Keratinocyte (primary cell): Measurements from ENCODE around the gene LAYN. TPM values are rescaled to one million over a fixed set of nuclear protein-coding genes. Genes with fewer than 3 reads are reported as not detected.
A peak's percentile ranks its signal among the peaks of the same experiment; 100 is the strongest.

Experiments
- DNase-seq: peaks from one replicate; pipeline ENCODE4 v3.0.0-alpha.2; 2011; ENCODE audit warnings: low read depth, missing footprints, low spot score
- FAIRE-seq: peaks from 2 replicates; lab custom pipeline; 2011; peaks lifted over from hg19 to GRCh38; lab: Jason Lieb, UNC
- H2AFZ ChIP-seq: 2 replicates; pipeline ENCODE4 v1.6.0; 2012; ENCODE audit warnings: low read length, control low read depth, inconsistent platforms; ENCODE audit not compliant: control insufficient read depth
- H3K27ac ChIP-seq: 2 replicates; pipeline ENCODE4 v1.5.1; 2011; ENCODE audit warnings: low read length; ENCODE audit not compliant: control insufficient read depth, insufficient read depth
- H3K27me3 ChIP-seq: 3 replicates; pipeline ENCODE4 v1.6.0; 2011; ENCODE audit warnings: low read length; ENCODE audit not compliant: control insufficient read depth, insufficient read depth; ENCODE audit errors: extremely low read depth
- H3K36me3 ChIP-seq, 2 experiments: 2 replicates in 1 of 2; 3 replicates in 1 of 2; pipeline ENCODE4 v1.5.1; 2011; ENCODE audit warnings: low read length in 2 of 2, mild to moderate bottlenecking in 1 of 2; ENCODE audit not compliant: control insufficient read depth in 2 of 2, insufficient read depth in 2 of 2; ENCODE audit errors: extremely low read depth in 1 of 2
- H3K4me1 ChIP-seq: 3 replicates; pipeline ENCODE4 v1.5.1; 2011; ENCODE audit warnings: low read length; ENCODE audit not compliant: control insufficient read depth, insufficient read depth; ENCODE audit errors: extremely low read depth
- H3K4me2 ChIP-seq: 3 replicates; pipeline ENCODE4 v1.6.0; 2011; ENCODE audit warnings: low read depth, low read length; ENCODE audit not compliant: control insufficient read depth, insufficient read depth; ENCODE audit errors: extremely low read depth
- H3K4me3 ChIP-seq, 3 experiments: fragments of 200-600 bp in 1 of 3; sonication (generic) in 1 of 3; 2 replicates in 2 of 3; 3 replicates in 1 of 3; pipeline ENCODE4 v1.5.1; 2011 to 2016; ENCODE audit warnings: low read length in 3 of 3, mild to moderate bottlenecking in 3 of 3, control low read depth in 2 of 3, inconsistent platforms in 1 of 3, low read depth in 1 of 3, mixed read lengths in 1 of 3, mixed run types in 1 of 3, moderate library complexity in 1 of 3; ENCODE audit not compliant: control insufficient read depth in 2 of 3, insufficient read depth in 2 of 3; ENCODE audit errors: extremely low read depth in 1 of 3
- H3K79me2 ChIP-seq: 2 replicates; pipeline ENCODE4 v1.6.0; 2012; ENCODE audit warnings: low read length; ENCODE audit not compliant: control insufficient read depth, insufficient read depth
- H3K9ac ChIP-seq: 3 replicates; pipeline ENCODE4 v1.6.0; 2011; ENCODE audit warnings: low read length; ENCODE audit not compliant: control insufficient read depth, insufficient read depth; ENCODE audit errors: extremely low read depth
- H3K9me1 ChIP-seq: 3 replicates; pipeline ENCODE4 v1.6.0; 2011; ENCODE audit warnings: low read length; ENCODE audit not compliant: control insufficient read depth, insufficient read depth; ENCODE audit errors: extremely low read depth
- H3K9me3 ChIP-seq: 2 replicates; pipeline ENCODE4 v1.5.1; 2012; ENCODE audit warnings: low read depth, low read length; ENCODE audit not compliant: control insufficient read depth
- H4K20me1 ChIP-seq: 3 replicates; pipeline ENCODE4 v1.6.0; 2011; ENCODE audit warnings: low read length; ENCODE audit not compliant: control insufficient read depth, insufficient read depth; ENCODE audit errors: extremely low read depth
- EZH2 ChIP-seq: IDR thresholded peaks from one replicate; pipeline ENCODE4 v1.6.1; 2012; ENCODE audit warnings: inconsistent platforms, mild to moderate bottlenecking, low read length, moderate library complexity
- dilution Hi-C: fragments of 300-500 bp; cut with MboI; formaldehyde crosslinking; loops from one replicate; pipeline ENCODE4 v1.7.0; 2020; ENCODE audit warnings: low sequenced_read_pairs; ENCODE audit not compliant: extremely low pct_ligation_motif_present
- polyA plus RNA-seq, 5 experiments: library from polyadenylated mRNA; depleted of rRNA in 3 of 5; stranded (reverse) in 3 of 5; stranded (forward) in 1 of 5; unstranded in 1 of 5; fragments of >200 nt; gene quantifications; 1 replicate in 1 of 5; 2 replicates in 3 of 5; 3 replicates in 1 of 5; pipeline versions ENCODE4 v1.2.1 to v1.2.3, GENCODE V29; 2011 to 2012; ENCODE audit warnings: missing spikeins in 2 of 5, low read depth in 1 of 5, low replicate concordance in 1 of 5
- TF ChIP-seq, protein P1 (sequence below), 3 experiments: IDR thresholded peaks in 1 of 3; conservative IDR thresholded peaks in 1 of 3; optimal IDR thresholded peaks in 1 of 3; 2 replicates in 2 of 3; 3 replicates in 1 of 3; pipeline versions ENCODE3 to v1.5.1; 2011; ENCODE audit warnings: low read length in 3 of 3, mild to moderate bottlenecking in 3 of 3, moderate library complexity in 2 of 3, control low read depth in 1 of 3, inconsistent platforms in 1 of 3; ENCODE audit not compliant: insufficient read depth in 2 of 3; ENCODE audit errors: extremely low read depth in 1 of 3

The LAYN gene
- polyA plus RNA-seq, 1 donor (not counting 4 experiments of a cell fraction or from before 2014, with no cell fraction given): 1.1 TPM

- Histone ChIP-seq H3K9ac (no peak overlapping the region), H3K36me3 (no peaks in the 10 kb centered on the region), H3K9me3 (no peaks in the 10 kb centered on the region), H3K4me2 (no peak overlapping the region), H3K27me3 (no peaks in the 10 kb centered on the region), H4K20me1 (no peaks in the 10 kb centered on the region), H3K9me1 (no peaks in the 10 kb centered on the region), H3K4me1 (peaks cover 11% of the 10 kb centered on the region), H2AFZ (no peak overlapping the region), H3K79me2 (no peaks in the 10 kb centered on the region), H3K27ac (no peak overlapping the region), H3K4me3 (no peak overlapping the region)
- no peak for DNase-seq
- peak; percentile 55 for FAIRE-seq
- dilution Hi-C loops: no loop called here
- TF ChIP-seq, protein P1, sequence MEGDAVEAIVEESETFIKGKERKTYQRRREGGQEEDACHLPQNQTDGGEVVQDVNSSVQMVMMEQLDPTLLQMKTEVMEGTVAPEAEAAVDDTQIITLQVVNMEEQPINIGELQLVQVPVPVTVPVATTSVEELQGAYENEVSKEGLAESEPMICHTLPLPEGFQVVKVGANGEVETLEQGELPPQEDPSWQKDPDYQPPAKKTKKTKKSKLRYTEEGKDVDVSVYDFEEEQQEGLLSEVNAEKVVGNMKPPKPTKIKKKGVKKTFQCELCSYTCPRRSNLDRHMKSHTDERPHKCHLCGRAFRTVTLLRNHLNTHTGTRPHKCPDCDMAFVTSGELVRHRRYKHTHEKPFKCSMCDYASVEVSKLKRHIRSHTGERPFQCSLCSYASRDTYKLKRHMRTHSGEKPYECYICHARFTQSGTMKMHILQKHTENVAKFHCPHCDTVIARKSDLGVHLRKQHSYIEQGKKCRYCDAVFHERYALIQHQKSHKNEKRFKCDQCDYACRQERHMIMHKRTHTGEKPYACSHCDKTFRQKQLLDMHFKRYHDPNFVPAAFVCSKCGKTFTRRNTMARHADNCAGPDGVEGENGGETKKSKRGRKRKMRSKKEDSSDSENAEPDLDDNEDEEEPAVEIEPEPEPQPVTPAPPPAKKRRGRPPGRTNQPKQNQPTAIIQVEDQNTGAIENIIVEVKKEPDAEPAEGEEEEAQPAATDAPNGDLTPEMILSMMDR (optimal IDR thresholded peaks at IDR 0.05 in 1 of 3, IDR thresholded peaks at IDR 0.05 in 1 of 3, conservative IDR thresholded peaks at IDR 0.05 in 1 of 3; ENCODE audit: extremely low read depth in 1 of 3, insufficient read depth in 2 of 3, low read length in 3 of 3): no peak
- no peak for TF ChIP-seq EZH2
Observed at GRCh38 chr11:111502611-111503010, 37.9 kb upstream of the LAYN start.

DNA sequence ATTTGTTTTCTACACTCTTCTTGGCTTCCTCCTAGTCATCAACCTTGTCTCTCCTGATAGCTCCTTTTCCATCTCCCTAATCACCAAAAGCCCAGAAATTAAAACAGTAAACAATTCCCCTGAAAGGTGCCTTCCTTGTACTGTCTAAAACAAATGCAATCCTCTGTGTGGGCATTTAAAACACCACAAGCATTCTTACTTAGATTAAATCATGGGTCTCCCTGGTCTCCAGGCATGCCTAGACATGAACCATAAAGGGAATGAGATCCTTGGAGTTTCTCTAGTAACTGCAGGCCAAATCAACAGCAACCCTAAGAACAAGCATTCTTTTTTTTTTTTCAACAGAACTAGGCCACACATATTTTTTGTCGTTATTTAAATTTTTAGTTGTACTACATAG, 30.2 kb upstream of the LAYN start:
- H3K4me2 ChIP-seq: peak overlapping the region; percentile 40
- H3K9me1 ChIP-seq: no peaks in the 10 kb centered on the region
- no peaks in the 10 kb centered on the region for H3K79me2 ChIP-seq
- TF ChIP-seq, protein P1 (optimal IDR thresholded peaks at IDR 0.05 in 1 of 3, IDR thresholded peaks at IDR 0.05 in 1 of 3, conservative IDR thresholded peaks at IDR 0.05 in 1 of 3; ENCODE audit: extremely low read depth in 1 of 3, insufficient read depth in 2 of 3, low read length in 3 of 3): no peak
- TF ChIP-seq EZH2: no peak
- peak overlapping the region; percentile 70 for H3K27ac ChIP-seq
- H3K4me3 ChIP-seq: peak overlapping the region in 1 of 3 experiments; percentile 2
- no peaks in the 10 kb centered on the region for H4K20me1 ChIP-seq
- H3K27me3 ChIP-seq: no peaks in the 10 kb centered on the region
- FAIRE-seq (peak; percentile 69), DNase-seq (peak; percentile 48)
- dilution Hi-C loops: no loop called here
- peaks cover 29% of the 10 kb centered on the region for H3K4me1 ChIP-seq
- H3K36me3 ChIP-seq: no peaks in the 10 kb centered on the region
- peak overlapping the region; percentile 21 for H2AFZ ChIP-seq
- H3K9me3 ChIP-seq: no peaks in the 10 kb centered on the region
- peak overlapping the region; percentile 9 for H3K9ac ChIP-seq
